A549 (cell line): Measurements from ENCODE around the gene FSTL3.

Experiments
- E2F6 ChIP-seq: IDR thresholded peaks from 2 replicates; pipeline ENCODE4 v1.6.1; 2012; ENCODE audit warnings: low read depth, borderline replicate concordance
- POLR2A ChIP-seq: IDR thresholded peaks from 2 replicates; pipeline ENCODE4 v1.6.1; 2012; ENCODE audit warnings: mild to moderate bottlenecking, low read length

GRCh38 chr19:709196-709964 is 33.2 kb downstream of the FSTL3 start:
- no peak for TF ChIP-seq POLR2A
- TF ChIP-seq E2F6: no peak
